Measurements from ENCODE around the gene LDB2. TPM values are rescaled to one million over a fixed set of nuclear protein-coding genes. Genes with fewer than 3 reads are reported as not detected.

Gene LDB2
- total and polyA plus RNA-seq, 2 of the 8 experiments (the other 6 are each of a cell fraction or from before 2014, with no cell fraction given): 57.0 to 140 TPM

DNA sequence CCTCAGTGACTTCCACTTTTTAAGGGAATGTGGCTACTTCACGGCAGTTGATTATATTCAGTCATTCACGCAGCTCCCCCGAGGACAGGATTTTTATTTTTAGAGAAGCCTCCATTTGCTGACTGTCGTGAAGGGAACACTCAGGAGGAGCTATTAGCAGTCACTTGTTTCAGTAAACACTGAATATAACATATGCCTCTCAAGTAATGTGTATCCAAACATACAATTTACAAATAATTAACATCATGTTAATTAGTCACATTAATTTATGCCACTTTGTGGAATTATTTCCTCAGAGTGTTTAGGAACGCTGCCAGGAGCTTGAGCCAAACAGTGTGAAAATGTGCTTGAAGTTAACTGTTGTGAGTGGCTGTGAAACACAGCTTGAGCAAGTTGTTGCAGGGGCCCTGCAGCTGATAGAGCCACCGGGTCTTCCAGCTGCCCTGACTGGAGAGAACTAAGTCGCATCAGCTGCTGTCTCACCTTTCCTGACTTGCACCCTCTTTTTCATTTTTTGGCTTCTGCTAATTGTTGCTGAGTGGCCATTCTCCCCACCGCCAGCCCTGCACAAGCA is 245.6 kb downstream of the LDB2 start:
- 85% methylated on average over 8 of the region's 8 CpGs; no CpG with 5 or more reads in 1 of the 2 experiments for WGBS, 2 experiments (ENCODE audit: extremely low coverage in 1 of 2, insufficient coverage in 1 of 2, insufficient read length in 1 of 2, insufficient replicate concordance in 2 of 2, low coverage in 1 of 2, low lambda C conversion rate in 2 of 2, missing lambda C conversion rate in 1 of 2)
- Histone ChIP-seq H3K9me3 (ENCODE audit: insufficient read depth in 2 of 2, low read depth in 1 of 2, low read length in 1 of 2) (no peaks in the 10 kb centered on the region), H3K4me2 (ENCODE audit: insufficient read depth in 1 of 2, low read depth in 2 of 2, low read length in 2 of 2) (no peak overlapping the region), H3K23ac (ENCODE audit: insufficient read length) (no peak overlapping the region), H2AK5ac (ENCODE audit: low read depth, low read length) (no peak overlapping the region), H3K4ac (replicated peaks; ENCODE audit: insufficient read length, low read depth, low read length) (no peak overlapping the region), H3K79me2 (ENCODE audit: control insufficient read depth in 1 of 2, insufficient read depth in 2 of 2, low read length in 2 of 2) (no peaks in the 10 kb centered on the region), H2BK12ac (ENCODE audit: low read depth, low read length) (no peak overlapping the region), H4K20me1 (replicated peaks in 1 of 2; ENCODE audit: control insufficient read depth in 1 of 2, insufficient read depth in 2 of 2, low read length in 2 of 2) (no peaks in the 10 kb centered on the region), H2BK5ac (ENCODE audit: low read depth, low read length) (no peak overlapping the region), H3K56ac (replicated peaks; ENCODE audit: insufficient read length, low read depth, low read length) (no peak overlapping the region), H3K14ac (ENCODE audit: insufficient read length) (no peak overlapping the region), H2AFZ (ENCODE audit: low read length) (no peak overlapping the region), H2BK120ac (replicated peaks; ENCODE audit: low read depth, low read length) (no peak overlapping the region), H3K9ac (replicated peaks in 1 of 4; ENCODE audit: extremely low read depth in 1 of 4, low read depth in 3 of 4, low read length in 3 of 4) (no peak overlapping the region), H3K27ac (ENCODE audit: low read depth, low read length) (no peak overlapping the region), H3K18ac (ENCODE audit: extremely low read depth, low read length) (no peak overlapping the region), H3K4me1 (replicated peaks in 1 of 4; ENCODE audit: control insufficient read depth in 3 of 4, insufficient read depth in 4 of 4, low read length in 3 of 4) (no peaks in the 10 kb centered on the region), H4K91ac (replicated peaks; ENCODE audit: insufficient read length, low read length) (no peak overlapping the region), H4K8ac (ENCODE audit: extremely low read depth, insufficient read depth, low read length) (no peak overlapping the region), H3K79me1 (ENCODE audit: low read depth, low read length) (no peaks in the 10 kb centered on the region), H3K27me3 (replicated peaks in 1 of 4; ENCODE audit: control insufficient read depth in 3 of 4, extremely low read depth in 1 of 4, insufficient read depth in 3 of 4, low read length in 3 of 4) (no peaks in the 10 kb centered on the region), H2BK15ac (ENCODE audit: low read length) (no peak overlapping the region), H3K36me3 (ENCODE audit: control insufficient read depth in 2 of 4, insufficient read depth in 4 of 4, low read length in 3 of 4) (no peaks in the 10 kb centered on the region), H3K4me3 (ENCODE audit: extremely low read depth in 1 of 4, insufficient read depth in 2 of 4, low read depth in 3 of 4, low read length in 4 of 4) (no peak overlapping the region), H2BK20ac (ENCODE audit: low read length) (no peak overlapping the region), H4K5ac (ENCODE audit: insufficient read length, low read depth, low read length) (no peak overlapping the region), H3K23me2 (ENCODE audit: low read depth, low read length) (no peaks in the 10 kb centered on the region)
- no peak for TF ChIP-seq SP2 (IDR thresholded peaks at IDR 0.05; ENCODE audit: low read length)
- TF ChIP-seq FOSL1 (IDR thresholded peaks at IDR 0.05; ENCODE audit: insufficient read depth, low read depth, low read length): no peak
- no peak for TF ChIP-seq ZNF274 (IDR thresholded peaks at IDR 0.05; ENCODE audit: borderline replicate concordance, extremely low read depth, low read length)
- TF ChIP-seq GTF2F1 (IDR thresholded peaks at IDR 0.05; ENCODE audit: borderline replicate concordance, low read depth, low read length): no peak
- TF ChIP-seq CEBPB (IDR thresholded peaks at IDR 0.05; ENCODE audit: low read depth, low read length): no peak
- TF ChIP-seq, protein P1, sequence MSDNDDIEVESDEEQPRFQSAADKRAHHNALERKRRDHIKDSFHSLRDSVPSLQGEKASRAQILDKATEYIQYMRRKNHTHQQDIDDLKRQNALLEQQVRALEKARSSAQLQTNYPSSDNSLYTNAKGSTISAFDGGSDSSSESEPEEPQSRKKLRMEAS (IDR thresholded peaks at IDR 0.05): no peak
- CTCF ChIA-PET (ENCODE audit: partially characterized antibody): interaction anchor here (0.8 to 1.3 kb wide), 2 partner anchors 10 to 70 kb away, joined by 3 to 5 read pairs; no protein-coding TSS in a partner anchor
- no peak for FAIRE-seq
- no peak for DNase-seq (ENCODE audit: low read depth in 1 of 2, low spot score in 2 of 2)
- POLR2A ChIA-PET (ENCODE audit: partially characterized antibody): no interaction called here

Data from H1 (cell line).